K562 (cell line): Measurements from ENCODE around the gene PPP1R10. TPM values are rescaled to one million over a fixed set of nuclear protein-coding genes. Genes with fewer than 3 reads are reported as not detected.

Experiments used
- ARID4B ChIP-seq: sonication (generic); formaldehyde crosslinking; IDR thresholded peaks from 2 replicates; pipeline ENCODE4 v1.8.0; 2022; ENCODE audit warnings: mild to moderate bottlenecking, missing genetic modification reagents
- BACH1 ChIP-seq: fragments of 200-800 bp; sonication (Bioruptor generic); IDR thresholded peaks from 2 replicates; pipeline ENCODE4 v1.6.1; 2016; ENCODE audit warnings: missing genetic modification characterization, missing compliant biosample characterization
- BRD4 ChIP-seq: fragments of 200-600 bp; sonication (generic); IDR thresholded peaks from 2 replicates; pipeline ENCODE4 v1.6.1; 2017; ENCODE audit warnings: inconsistent platforms
- EZH2 ChIP-seq: IDR thresholded peaks from 2 replicates; pipeline ENCODE4 v1.6.1; 2012; ENCODE audit warnings: low read depth, mild to moderate bottlenecking, inconsistent platforms, low read length, borderline replicate concordance
- FOXJ2 ChIP-seq: fragments of 200-800 bp; sonication (Bioruptor generic); IDR thresholded peaks from 2 replicates; pipeline ENCODE4 v1.6.1; 2016; ENCODE audit warnings: missing genetic modification characterization, missing compliant biosample characterization
- HNRNPK ChIP-seq: fragments of 200-400 bp; formaldehyde crosslinking; IDR thresholded peaks from one replicate; pipeline ENCODE4 v1.6.1; 2018; ENCODE audit warnings: mild to moderate bottlenecking, low read depth, low read length; ENCODE audit not compliant: poor library complexity, severe bottlenecking
- MECOM ChIP-seq: fragments of 250-450 bp; sonication (Bioruptor Pico); IDR thresholded peaks from 2 replicates; pipeline ENCODE4 v1.8.0; 2022; ENCODE audit warnings: inconsistent platforms
- MEIS2 ChIP-seq: fragments of 450-650 bp; IDR thresholded peaks from 2 replicates; pipeline ENCODE4 v1.6.1; 2014; ENCODE audit warnings: mild to moderate bottlenecking; ENCODE audit not compliant: partially characterized antibody
- POLR2AphosphoS5 ChIP-seq: IDR thresholded peaks from 2 replicates; pipeline ENCODE4 v1.6.1; 2011; ENCODE audit warnings: mild to moderate bottlenecking, low read depth, low read length, moderate library complexity; ENCODE audit not compliant: control insufficient read depth, insufficient read depth
- SIRT6 ChIP-seq: IDR thresholded peaks from one replicate; pipeline ENCODE4 v1.6.1; 2012; ENCODE audit warnings: low read depth, mild to moderate bottlenecking, control low read depth, inconsistent platforms, low read length, moderate library complexity
- SMAD1 ChIP-seq: fragments of 150-350 bp; IDR thresholded peaks from 2 replicates; pipeline ENCODE4 v1.6.1; 2014; ENCODE audit warnings: low read length, low read depth; ENCODE audit not compliant: partially characterized antibody
- SPI1 ChIP-seq: IDR thresholded peaks from 2 replicates; pipeline ENCODE4 v1.6.1; 2011; ENCODE audit warnings: low read depth, low read length, control low read depth, borderline replicate concordance
- TRIM25 ChIP-seq: fragments of 450-650 bp; IDR thresholded peaks from 2 replicates; pipeline ENCODE4 v1.7.0; 2016; ENCODE audit warnings: borderline replicate concordance
- ZBTB2 ChIP-seq: fragments of 450-650 bp; IDR thresholded peaks from 2 replicates; pipeline ENCODE4 v1.6.1; 2016; ENCODE audit warnings: antibody characterized with exemption
- ZNF121 ChIP-seq: sonication (generic); formaldehyde crosslinking; conservative IDR thresholded peaks from 2 replicates; pipeline ENCODE4 v1.8.0; 2022; ENCODE audit warnings: missing genetic modification reagents
- ZNF143 ChIP-seq: sonication (generic); formaldehyde crosslinking; IDR thresholded peaks from 2 replicates; pipeline ENCODE4 v1.9.0; 2022; ENCODE audit warnings: mild to moderate bottlenecking, missing genetic modification reagents
- ZNF316 ChIP-seq: fragments of 450-650 bp; IDR thresholded peaks from 2 replicates; pipeline ENCODE4 v1.6.1; 2016
- ZNF408 ChIP-seq: fragments of 250-450 bp; sonication (Bioruptor Pico); IDR thresholded peaks from 2 replicates; pipeline ENCODE4 v1.4.0; 2020; ENCODE audit warnings: low read depth, mild to moderate bottlenecking, moderate library complexity
- polyA plus RNA-seq, 8 experiments: library from polyadenylated mRNA; depleted of rRNA in 4 of 8; stranded (reverse) in 5 of 8; unstranded in 3 of 8; fragments of >200 nt; fragmentation: Nextera tagmentation in 2 of 8; fragmentation: Illumina TruSeq in 1 of 8; extraction: Ambion mirVana in 2 of 8; extraction: Trizol in 1 of 8; gene quantifications; 2 replicates each; pipeline versions ENCODE4 v1.2.1 to v1.2.3, GENCODE V29; 2011 to 2014; ENCODE audit warnings: inconsistent platforms in 1 of 8, missing spikeins in 1 of 8
- total RNA-seq, 7 experiments: library from RNA; depleted of rRNA in 6 of 7; stranded (reverse); fragments of >200 nt in 6 of 7; fragmentation: Illumina TruSeq in 2 of 7; extraction: Trizol in 2 of 7; gene quantifications; 2 replicates each; pipeline versions ENCODE4 v1.2.1 to v1.2.3, GENCODE V29; 2011 to 2021; ENCODE audit warnings: low replicate concordance in 1 of 7
- TF ChIP-seq, protein P1 (sequence below): sonication (generic); formaldehyde crosslinking; IDR thresholded peaks from 2 replicates; pipeline ENCODE4 v1.8.1; 2022; ENCODE audit warnings: missing genetic modification reagents

Gene PPP1R10
- total and polyA plus RNA-seq, 9 of the 15 experiments (the other 6 are each of a cell fraction or from before 2014, with no cell fraction given) = 14.1 to 65.5 (median 32.6) TPM

- TF ChIP-seq ARID4B (no peak), SMAD1 (peak; percentile 59), ZBTB2 (no peak), ZNF143 (CRISPR knock-in tag) (no peak), ZNF316 (peak; percentile 98), TRIM25 (no peak; the same call in 1 of the 2 replicates), EZH2 (no peak), BACH1 (tag) (peak; percentile 37; the same call in 1 of the 2 replicates), MEIS2 (no peak), ZNF121 (CRISPR knock-in tag) (no peak), ZNF408 (CRISPR knock-in tag) (0 out of 2 replicates have a peak, but pooled peaks have one; percentile 36), SIRT6 (peak; percentile 39), SPI1 (no peak), FOXJ2 (no peak; the same call in 1 of the 2 replicates), MECOM (no peak), BRD4 (no peak; the same call in 1 of the 2 replicates), HNRNPK (peak; percentile 44), POLR2AphosphoS5 (peak; percentile 77)
- TF ChIP-seq, protein P1, sequence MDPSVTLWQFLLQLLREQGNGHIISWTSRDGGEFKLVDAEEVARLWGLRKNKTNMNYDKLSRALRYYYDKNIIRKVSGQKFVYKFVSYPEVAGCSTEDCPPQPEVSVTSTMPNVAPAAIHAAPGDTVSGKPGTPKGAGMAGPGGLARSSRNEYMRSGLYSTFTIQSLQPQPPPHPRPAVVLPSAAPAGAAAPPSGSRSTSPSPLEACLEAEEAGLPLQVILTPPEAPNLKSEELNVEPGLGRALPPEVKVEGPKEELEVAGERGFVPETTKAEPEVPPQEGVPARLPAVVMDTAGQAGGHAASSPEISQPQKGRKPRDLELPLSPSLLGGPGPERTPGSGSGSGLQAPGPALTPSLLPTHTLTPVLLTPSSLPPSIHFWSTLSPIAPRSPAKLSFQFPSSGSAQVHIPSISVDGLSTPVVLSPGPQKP (CRISPR knock-in tag) = no peak
Measured at GRCh38 chr6:30615958-30616810, 859 bp downstream of the PPP1R10 start (continued).
